Thoracic aorta (tissue), 2 donors: ENCODE measurements around the gene NKD1. TPM values are rescaled to one million over a fixed set of nuclear protein-coding genes. Genes with fewer than 3 reads are reported as not detected.
A peak's percentile ranks its signal among the peaks of the same experiment; 100 is the strongest.

Experiments used
- ATAC-seq: fragments of 150-250 bp; one replicate; pipeline ENCODE4 v1.8.0; 2017; ENCODE audit warnings: low read depth; ENCODE audit not compliant: insufficient number of reproducible peaks, low FRiP score
- DNase-seq: peaks from one replicate; pipeline ENCODE4 v3.0.0-alpha.2; 2020; ENCODE audit warnings: low spot score
- H3K27ac ChIP-seq, 2 donors: fragments of 200-600 bp; sonication (generic); 1 replicate in 1 of 2; 2 replicates in 1 of 2; pipeline ENCODE4 v1.5.1; 2016; ENCODE audit warnings: mild to moderate bottlenecking in 2 of 2, moderate library complexity in 2 of 2
- H3K27me3 ChIP-seq: fragments of 200-600 bp; sonication (generic); replicated peaks from 2 replicates; pipeline ENCODE4 v1.6.0; 2016; ENCODE audit warnings: mild to moderate bottlenecking; ENCODE audit not compliant: insufficient read depth
- H3K36me3 ChIP-seq: fragments of 200-600 bp; sonication (generic); one replicate; pipeline ENCODE4 v1.5.1; 2016
- H3K4me1 ChIP-seq, 2 donors: fragments of 200-600 bp; sonication (generic); 1 replicate in 1 of 2; 2 replicates in 1 of 2; pipeline versions ENCODE4 v1.5.1 to v1.6.0; 2016; ENCODE audit warnings: low read depth in 2 of 2, mild to moderate bottlenecking in 1 of 2; ENCODE audit not compliant: control insufficient read depth in 1 of 2
- H3K4me3 ChIP-seq: fragments of 200-600 bp; sonication (generic); 2 replicates; pipeline ENCODE4 v1.5.1; 2016; ENCODE audit warnings: mild to moderate bottlenecking
- H3K9me3 ChIP-seq: fragments of 200-600 bp; sonication (generic); 2 replicates; pipeline ENCODE4 v1.5.1; 2016
- total RNA-seq, 2 donors: library from RNA; depleted of rRNA; stranded (reverse); fragments of >200 nt; gene quantifications; one replicate each; pipeline versions ENCODE4 v1.1.0 to v1.2.3, GENCODE V29; 2016
- TF ChIP-seq, protein P1 (sequence below): fragments of 200-600 bp; sonication (generic); IDR thresholded peaks from one replicate; pipeline ENCODE4 v1.5.1; 2019; ENCODE audit warnings: antibody characterized with exemption

Gene NKD1
- total RNA-seq, 2 donors from 2014 or later = 30.2 to 41.7 TPM

DNA sequence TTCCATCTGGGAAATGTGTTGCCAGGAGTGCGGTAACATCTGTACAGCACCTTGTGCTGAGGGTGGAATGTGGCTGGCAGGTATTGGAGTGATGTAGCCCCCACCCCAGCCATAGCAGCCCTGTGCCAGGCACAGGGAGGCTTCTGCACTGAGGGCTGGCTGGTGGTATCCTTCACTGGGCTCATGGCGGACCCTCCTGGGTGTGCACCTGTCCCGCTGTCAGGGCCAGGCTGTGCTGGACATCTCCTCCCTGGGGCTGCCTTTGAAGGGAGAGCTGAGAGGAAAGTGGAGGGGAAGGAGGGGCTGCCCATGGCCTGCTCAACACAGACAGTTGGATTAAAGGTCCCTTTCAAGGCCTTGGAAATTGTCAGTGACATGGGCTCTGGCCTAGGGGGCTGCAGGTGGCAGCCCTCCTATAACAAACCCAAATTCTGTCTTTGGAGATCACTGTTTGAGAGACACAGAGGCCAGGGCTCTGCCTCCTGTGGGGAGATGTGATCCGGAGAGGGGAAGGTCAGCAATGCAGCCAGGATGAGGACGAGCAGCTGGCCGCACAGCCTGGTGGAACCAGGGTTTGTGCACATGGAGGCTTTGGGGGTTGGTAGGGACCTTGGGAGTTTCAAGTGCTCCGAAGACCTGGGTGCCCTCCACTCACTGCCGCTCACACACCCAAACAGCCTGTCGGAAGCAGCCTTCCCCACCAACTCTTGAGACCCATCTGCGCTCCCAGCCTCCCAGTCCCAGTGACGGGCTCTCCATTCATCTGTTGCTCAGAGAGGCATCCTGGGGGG lies 22.8 kb downstream of the NKD1 start:
- Histone ChIP-seq H3K36me3 (no peaks in the 10 kb centered on the region), H3K4me3 (no peak overlapping the region), H3K27me3 (no peaks in the 10 kb centered on the region), H3K9me3 (no peaks in the 10 kb centered on the region), H3K27ac (no peak overlapping the region), H3K4me1 (peaks cover 37 to 70% of the 10 kb centered on the region in 2 donors)
- TF ChIP-seq, protein P1, sequence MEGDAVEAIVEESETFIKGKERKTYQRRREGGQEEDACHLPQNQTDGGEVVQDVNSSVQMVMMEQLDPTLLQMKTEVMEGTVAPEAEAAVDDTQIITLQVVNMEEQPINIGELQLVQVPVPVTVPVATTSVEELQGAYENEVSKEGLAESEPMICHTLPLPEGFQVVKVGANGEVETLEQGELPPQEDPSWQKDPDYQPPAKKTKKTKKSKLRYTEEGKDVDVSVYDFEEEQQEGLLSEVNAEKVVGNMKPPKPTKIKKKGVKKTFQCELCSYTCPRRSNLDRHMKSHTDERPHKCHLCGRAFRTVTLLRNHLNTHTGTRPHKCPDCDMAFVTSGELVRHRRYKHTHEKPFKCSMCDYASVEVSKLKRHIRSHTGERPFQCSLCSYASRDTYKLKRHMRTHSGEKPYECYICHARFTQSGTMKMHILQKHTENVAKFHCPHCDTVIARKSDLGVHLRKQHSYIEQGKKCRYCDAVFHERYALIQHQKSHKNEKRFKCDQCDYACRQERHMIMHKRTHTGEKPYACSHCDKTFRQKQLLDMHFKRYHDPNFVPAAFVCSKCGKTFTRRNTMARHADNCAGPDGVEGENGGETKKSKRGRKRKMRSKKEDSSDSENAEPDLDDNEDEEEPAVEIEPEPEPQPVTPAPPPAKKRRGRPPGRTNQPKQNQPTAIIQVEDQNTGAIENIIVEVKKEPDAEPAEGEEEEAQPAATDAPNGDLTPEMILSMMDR = no peak
- ATAC-seq = no peak
- DNase-seq = no peak

DNA sequence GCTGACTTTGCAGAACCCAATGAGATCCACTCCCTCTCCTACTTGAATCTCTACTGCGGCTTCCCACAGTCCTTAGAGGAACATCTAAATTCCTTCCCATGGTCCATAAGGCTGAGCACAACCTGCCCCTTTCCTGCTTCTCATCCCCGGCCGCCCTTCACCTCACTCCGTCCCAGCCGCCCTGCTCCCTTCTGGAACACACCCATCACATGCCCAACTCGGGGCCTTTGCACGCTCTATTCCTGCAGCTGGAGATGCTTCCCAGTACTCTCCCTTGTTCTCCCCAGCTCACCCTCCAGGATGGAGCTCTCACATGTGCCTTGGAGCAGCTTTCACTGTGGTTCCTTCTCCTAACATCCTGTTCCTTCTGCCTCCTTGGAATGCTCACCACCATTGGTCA lies 23.6 kb downstream of the NKD1 start:
- DNase-seq (no peak), ATAC-seq (no peak)
- TF ChIP-seq, protein P1 = no peak
- Histone ChIP-seq H3K27ac (no peak overlapping the region), H3K4me3 (no peak overlapping the region), H3K36me3 (no peaks in the 10 kb centered on the region), H3K9me3 (no peaks in the 10 kb centered on the region), H3K4me1 (peaks cover 37 to 67% of the 10 kb centered on the region in 2 donors), H3K27me3 (no peaks in the 10 kb centered on the region)

DNA sequence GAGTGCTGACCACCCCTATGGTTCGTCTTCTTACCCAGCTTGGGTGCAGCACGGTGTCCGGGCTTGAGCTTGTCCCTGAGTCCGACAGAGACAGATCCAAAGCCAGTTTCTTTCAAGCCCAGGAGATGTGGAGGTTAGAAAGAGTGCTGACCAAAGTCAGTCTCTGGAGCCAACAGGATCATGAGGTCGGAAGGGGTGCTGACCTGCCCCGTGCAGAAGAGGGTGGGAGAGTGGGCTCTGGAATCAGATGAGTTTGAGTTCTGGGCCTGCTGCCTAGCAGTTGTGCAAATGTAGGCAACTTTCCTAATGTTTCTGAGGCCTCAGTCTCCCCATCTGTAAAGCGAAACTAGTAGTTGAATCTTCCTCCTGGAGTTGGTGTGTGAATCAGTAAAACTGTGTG lies 24.5 kb downstream of the NKD1 start:
- H3K4me3 ChIP-seq = no peak overlapping the region
- H3K9me3 ChIP-seq = no peaks in the 10 kb centered on the region
- H3K27me3 ChIP-seq = no peaks in the 10 kb centered on the region
- ATAC-seq (no peak), DNase-seq (no peak)
- peaks cover 33 to 61% of the 10 kb centered on the region in 2 donors for H3K4me1 ChIP-seq
- H3K36me3 ChIP-seq = no peaks in the 10 kb centered on the region
- H3K27ac ChIP-seq = no peak overlapping the region
- TF ChIP-seq, protein P1 = no peak

DNA sequence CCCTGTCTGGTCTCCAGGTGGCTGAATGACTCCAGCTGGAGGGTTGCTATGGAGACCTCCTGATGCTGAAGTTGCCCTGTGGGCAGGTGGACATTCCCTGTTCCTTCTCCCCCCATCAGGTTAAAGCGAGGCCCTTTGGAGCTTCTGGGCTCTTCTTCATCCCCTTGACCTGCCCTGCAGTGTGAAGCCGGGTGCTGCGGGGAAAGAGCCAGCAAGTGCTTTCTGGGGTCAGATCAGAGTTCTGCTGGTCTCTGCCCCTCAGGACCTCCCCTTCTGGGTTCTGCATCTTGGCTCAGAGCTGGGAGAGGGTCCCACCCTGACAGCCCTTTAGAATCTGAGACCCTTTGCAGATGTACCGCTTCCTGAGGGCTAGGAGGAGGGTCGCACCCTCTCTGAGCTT lies 25.1 kb downstream of the NKD1 start:
- TF ChIP-seq, protein P1 = no peak
- Histone ChIP-seq H3K9me3 (no peaks in the 10 kb centered on the region), H3K4me1 (peaks cover 27 to 61% of the 10 kb centered on the region in 2 donors)

DNA sequence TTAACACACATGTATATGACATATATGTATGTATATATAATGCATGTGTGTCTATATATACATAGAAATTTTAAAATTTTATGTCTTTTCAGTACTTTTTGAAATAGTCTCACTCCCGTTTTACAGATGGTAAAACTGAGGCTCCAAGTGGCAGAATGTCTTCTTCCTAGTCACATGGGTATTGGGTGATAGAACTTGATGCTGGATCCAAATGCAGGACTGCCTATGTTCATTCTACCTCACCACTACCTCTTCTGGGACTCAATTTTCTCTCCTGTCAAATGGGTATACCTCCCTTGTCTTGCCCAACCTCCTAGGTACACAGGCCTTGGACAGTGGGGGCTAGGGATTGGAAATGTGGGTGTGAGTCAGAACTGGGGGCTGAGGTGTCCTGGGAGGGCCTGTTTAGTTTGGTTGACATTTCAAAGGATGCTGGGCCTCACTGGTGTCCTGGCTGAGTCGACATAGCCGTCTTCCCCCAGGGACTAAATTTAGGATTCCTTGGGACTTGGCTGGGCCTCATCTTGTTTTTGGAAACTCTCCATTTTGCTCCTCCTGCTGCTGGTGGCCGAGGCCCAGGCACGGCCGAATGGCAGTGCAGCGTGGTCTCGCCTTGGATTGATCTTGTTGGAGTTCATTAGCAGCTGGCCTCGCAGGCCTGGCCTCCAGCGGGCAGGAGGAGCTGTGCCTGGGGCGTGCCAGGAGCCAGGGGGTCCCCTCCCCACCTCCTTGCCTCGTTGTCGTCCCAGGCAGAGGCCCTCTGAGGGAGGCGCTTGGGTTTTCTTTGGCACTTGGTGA lies 25.9 kb downstream of the NKD1 start:
- ATAC-seq (peak; percentile 20), DNase-seq (peak; percentile 30)
- H3K4me1 ChIP-seq = peaks cover 25 to 57% of the 10 kb centered on the region in 2 donors
- H3K4me3 ChIP-seq = peak overlapping the region; percentile 26
- TF ChIP-seq, protein P1 = no peak
- no peaks in the 10 kb centered on the region for H3K9me3 ChIP-seq
- H3K36me3 ChIP-seq = no peaks in the 10 kb centered on the region
- peak overlapping the region; percentile 73 to 86 for H3K27ac ChIP-seq
- no peaks in the 10 kb centered on the region for H3K27me3 ChIP-seq

More for the DNA sequence above, 25.1 kb downstream of the NKD1 start:
- ATAC-seq (no peak), DNase-seq (no peak)
- no peaks in the 10 kb centered on the region for H3K27me3 ChIP-seq
- no peak overlapping the region for H3K27ac ChIP-seq
- no peak overlapping the region for H3K4me3 ChIP-seq
- H3K36me3 ChIP-seq = no peaks in the 10 kb centered on the region
